HEK293 (cell line): ENCODE data around the gene SAMD4B.

Experiments used
- CTCF ChIA-PET: fragments of 350-600 bp; formaldehyde crosslinking; extraction: SDS; loops from one replicate; lab custom pipeline; 2021; ENCODE audit warnings: antibody characterized with exemption; lab: Yijun Ruan, JAX
- POLR2A ChIA-PET: fragments of 300-600 bp; formaldehyde crosslinking; extraction: SDS; loops from one replicate; lab custom pipeline; 2020; ENCODE audit warnings: antibody characterized with exemption, inconsistent platforms; lab: Yijun Ruan, JAX
- H3K27ac ChIP-seq: fragments of 200-500 bp; sonication (Bioruptor generic); 2 replicates; pipeline ENCODE4 v1.5.1; 2014; ENCODE audit warnings: low read depth, low read length, control low read depth, inconsistent platforms; ENCODE audit errors: extremely low read depth
- H3K36me3 ChIP-seq, 2 experiments: fragments of 200-500 bp in 1 of 2; sonication (Bioruptor generic) in 1 of 2; 1 replicate in 1 of 2; 2 replicates in 1 of 2; pipeline ENCODE4 v1.5.1; 2014 to 2017; ENCODE audit warnings: inconsistent platforms in 2 of 2, low read length in 2 of 2; ENCODE audit not compliant: control insufficient read depth in 2 of 2, insufficient read depth in 1 of 2
- H3K4me1 ChIP-seq: fragments of 200-500 bp; sonication (Bioruptor generic); 2 replicates; pipeline ENCODE4 v1.5.1; 2014; ENCODE audit warnings: mild to moderate bottlenecking, low read length, inconsistent platforms; ENCODE audit not compliant: control insufficient read depth, insufficient read depth
- H3K4me3 ChIP-seq: 2 replicates; pipeline ENCODE4 v1.5.1; 2011; ENCODE audit warnings: low read depth, mild to moderate bottlenecking, control low read depth, low read length, moderate library complexity
- H3K9me3 ChIP-seq: fragments of 200-500 bp; sonication (Bioruptor generic); 2 replicates; pipeline ENCODE4 v1.5.1; 2014; ENCODE audit warnings: low read depth, low read length, inconsistent platforms; ENCODE audit not compliant: control insufficient read depth, insufficient read depth
- EGR2 ChIP-seq: fragments of 450-650 bp; formaldehyde crosslinking; IDR thresholded peaks from 2 replicates; pipeline ENCODE4 v1.5.1; 2016; ENCODE audit warnings: low read depth, missing biosample characterization, missing genetic modification characterization
- HOXC10 ChIP-seq: sonication (generic); formaldehyde crosslinking; IDR thresholded peaks from 2 replicates; pipeline ENCODE4 v1.8.1; 2023; ENCODE audit warnings: mild to moderate bottlenecking, missing genetic modification reagents
- KLF8 ChIP-seq: fragments of 450-650 bp; formaldehyde crosslinking; IDR thresholded peaks from 2 replicates; pipeline ENCODE4 v1.5.1; 2016; ENCODE audit warnings: missing biosample characterization, missing genetic modification characterization
- PRDM1 ChIP-seq: fragments of 450-650 bp; formaldehyde crosslinking; IDR thresholded peaks from 2 replicates; pipeline ENCODE4; 2016; ENCODE audit warnings: missing biosample characterization, missing genetic modification characterization
- REPIN1 ChIP-seq: fragments of 450-650 bp; formaldehyde crosslinking; IDR thresholded peaks from 2 replicates; pipeline ENCODE4 v1.5.1; 2017; ENCODE audit warnings: missing biosample characterization, missing genetic modification characterization, low read depth
- ZBTB20 ChIP-seq: fragments of 450-650 bp; formaldehyde crosslinking; IDR thresholded peaks from 2 replicates; pipeline ENCODE4 v1.5.1; 2016; ENCODE audit warnings: missing biosample characterization, missing genetic modification characterization
- ZFHX2 ChIP-seq: fragments of 450-650 bp; formaldehyde crosslinking; conservative IDR thresholded peaks from 2 replicates; pipeline ENCODE4 v1.5.1; 2016; ENCODE audit warnings: missing biosample characterization, missing genetic modification characterization
- ZFP41 ChIP-seq: fragments of 450-650 bp; formaldehyde crosslinking; IDR thresholded peaks from 2 replicates; pipeline ENCODE4 v1.5.1; 2016; ENCODE audit warnings: missing biosample characterization, missing genetic modification characterization, borderline replicate concordance
- ZNF10 ChIP-seq: fragments of 450-650 bp; formaldehyde crosslinking; IDR thresholded peaks from 2 replicates; pipeline ENCODE4 v1.5.1; 2017; ENCODE audit warnings: missing biosample characterization, missing genetic modification characterization
- ZNF140 ChIP-seq: fragments of 450-650 bp; formaldehyde crosslinking; IDR thresholded peaks from 2 replicates; pipeline ENCODE4 v1.5.1; 2016; ENCODE audit warnings: missing biosample characterization, missing genetic modification characterization
- ZNF23 ChIP-seq: fragments of 450-650 bp; formaldehyde crosslinking; IDR thresholded peaks from 2 replicates; pipeline ENCODE4 v1.5.1; 2016; ENCODE audit warnings: missing biosample characterization, missing genetic modification characterization, borderline replicate concordance
- ZNF24 ChIP-seq: fragments of 450-650 bp; formaldehyde crosslinking; IDR thresholded peaks from 2 replicates; pipeline ENCODE4 v1.5.1; 2016; ENCODE audit warnings: missing biosample characterization, missing genetic modification characterization
- ZNF366 ChIP-seq: fragments of 450-650 bp; formaldehyde crosslinking; conservative IDR thresholded peaks from 2 replicates; pipeline ENCODE4 v1.5.1; 2016; ENCODE audit warnings: missing biosample characterization, missing genetic modification characterization
- ZNF580 ChIP-seq: fragments of 450-650 bp; formaldehyde crosslinking; IDR thresholded peaks from 2 replicates; pipeline ENCODE4 v1.5.1; 2016; ENCODE audit warnings: missing biosample characterization, missing genetic modification characterization
- ZNF664 ChIP-seq: fragments of 450-650 bp; formaldehyde crosslinking; IDR thresholded peaks from 2 replicates; pipeline ENCODE4 v1.5.1; 2016; ENCODE audit warnings: missing biosample characterization, missing genetic modification characterization
- ZNF768 ChIP-seq: fragments of 450-650 bp; formaldehyde crosslinking; IDR thresholded peaks from 2 replicates; pipeline ENCODE4 v1.5.1; 2018; ENCODE audit warnings: missing biosample characterization, mild to moderate bottlenecking, missing genetic modification characterization
- TF ChIP-seq, protein P1 (sequence below): fragments of 450-650 bp; formaldehyde crosslinking; IDR thresholded peaks from 2 replicates; pipeline ENCODE4; 2016; ENCODE audit warnings: missing biosample characterization, missing genetic modification characterization

Gene SAMD4B

DNA sequence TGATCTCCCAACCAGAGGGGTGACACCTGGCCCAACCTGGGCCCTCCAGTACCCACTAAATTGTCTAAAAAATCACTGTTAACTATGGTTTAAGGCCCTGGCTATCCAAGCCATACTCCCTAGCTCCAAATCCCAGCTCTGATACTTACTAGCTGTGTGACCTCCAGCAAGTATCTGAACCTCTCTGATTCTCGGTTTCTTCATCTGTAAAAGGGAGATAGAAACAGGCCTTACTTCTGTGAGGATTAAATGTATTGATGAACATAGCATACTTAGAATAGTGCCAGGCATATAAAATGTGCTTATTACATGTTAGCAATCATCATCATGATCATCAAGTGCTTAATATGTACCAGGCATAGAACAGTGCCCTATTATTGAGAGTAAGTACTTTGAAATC lies 26.3 kb upstream of the SAMD4B start:
- CTCF ChIA-PET = interaction anchor here (0.5 to 1.3 kb wide), 2 partner anchors 12 to 990 kb away, joined by 4 to 16 read pairs; no protein-coding TSS in a partner anchor

GRCh38 chr19:39316627-39317321 lies 25.4 kb upstream of the SAMD4B start:
- ChIA-PET POLR2A (no interaction called here), CTCF (interaction anchor here (1.2 to 1.3 kb wide), 2 partner anchors 11 kb away, joined by 3 to 16 read pairs; no protein-coding TSS in a partner anchor)

More for the DNA sequence above, 26.3 kb upstream of the SAMD4B start:
- Histone ChIP-seq H3K9me3 (no peaks in the 10 kb centered on the region), H3K4me3 (no peak overlapping the region), H3K36me3 (peaks cover 61 to 70% of the 10 kb centered on the region in 2 experiments), H3K27ac (no peak overlapping the region), H3K4me1 (peaks cover 10% of the 10 kb centered on the region)
- TF ChIP-seq, protein P1, sequence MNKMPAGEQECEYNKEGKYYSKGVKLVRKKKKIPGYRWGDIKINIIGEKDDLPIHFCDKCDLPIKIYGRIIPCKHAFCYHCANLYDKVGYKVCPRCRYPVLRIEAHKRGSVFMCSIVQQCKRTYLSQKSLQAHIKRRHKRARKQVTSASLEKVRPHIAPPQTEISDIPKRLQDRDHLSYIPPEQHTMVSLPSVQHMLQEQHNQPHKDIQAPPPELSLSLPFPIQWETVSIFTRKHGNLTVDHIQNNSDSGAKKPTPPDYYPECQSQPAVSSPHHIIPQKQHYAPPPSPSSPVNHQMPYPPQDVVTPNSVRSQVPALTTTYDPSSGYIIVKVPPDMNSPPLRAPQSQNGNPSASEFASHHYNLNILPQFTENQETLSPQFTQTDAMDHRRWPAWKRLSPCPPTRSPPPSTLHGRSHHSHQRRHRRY = no peak
- 0 out of 2 replicates have a peak, but pooled peaks have one; percentile 21 for TF ChIP-seq ZNF580 (tag by site-specific recombination)
- no peak for TF ChIP-seq ZNF140
- TF ChIP-seq ZNF768 (tag by site-specific recombination) = peak; percentile 99; the same call in 1 of the 2 replicates
- TF ChIP-seq ZNF23 (tag by site-specific recombination) = no peak
- POLR2A ChIA-PET = interaction anchor here (0.6 to 0.9 kb wide), 2 partner anchors 13 to 305 kb away, joined by 4 to 5 read pairs; no protein-coding TSS in a partner anchor

GRCh38 chr19:39317476-39317875 lies 24.7 kb upstream of the SAMD4B start:
- peaks cover 47 to 57% of the 10 kb centered on the region in 2 experiments for H3K36me3 ChIP-seq
- CTCF ChIA-PET = interaction anchor here (1.2 kb wide), 1 partner anchor 10 kb away, joined by 3 read pairs; no protein-coding TSS in a partner anchor
- POLR2A ChIA-PET = no interaction called here
- H3K4me1 ChIP-seq = peaks cover 9% of the 10 kb centered on the region
- H3K27ac ChIP-seq = no peak overlapping the region
- TF ChIP-seq REPIN1 (tag by site-specific recombination) = peak; percentile 79; the same call in 1 of the 2 replicates
- TF ChIP-seq ZFP41 (tag by site-specific recombination) = no peak
- TF ChIP-seq ZNF24 (tag by site-specific recombination) = no peak
- peak; percentile 60; the same call in 1 of the 2 replicates for TF ChIP-seq KLF8
- peak; percentile 91 for TF ChIP-seq ZNF664
- no peaks in the 10 kb centered on the region for H3K9me3 ChIP-seq
- no peak overlapping the region for H3K4me3 ChIP-seq

More at GRCh38 chr19:39316627-39317321, 25.4 kb upstream of the SAMD4B start:
- Histone ChIP-seq H3K4me1 (peaks cover 9% of the 10 kb centered on the region), H3K36me3 (peaks cover 54 to 63% of the 10 kb centered on the region in 2 experiments), H3K27ac (no peak overlapping the region), H3K4me3 (no peak overlapping the region), H3K9me3 (no peaks in the 10 kb centered on the region)
- TF ChIP-seq HOXC10 (CRISPR knock-in tag) (no peak), ZNF366 (tag by site-specific recombination) (peak; percentile 68; the same call in 1 of the 2 replicates), ZBTB20 (tag by site-specific recombination) (peak; percentile 54), PRDM1 (tag by site-specific recombination) (peak; percentile 80), ZNF10 (tag by site-specific recombination) (no peak), EGR2 (tag by site-specific recombination) (peak; percentile 83), ZFHX2 (tag by site-specific recombination) (peak; percentile 56)
